Measurements from ENCODE around the gene HPCA.

DNA sequence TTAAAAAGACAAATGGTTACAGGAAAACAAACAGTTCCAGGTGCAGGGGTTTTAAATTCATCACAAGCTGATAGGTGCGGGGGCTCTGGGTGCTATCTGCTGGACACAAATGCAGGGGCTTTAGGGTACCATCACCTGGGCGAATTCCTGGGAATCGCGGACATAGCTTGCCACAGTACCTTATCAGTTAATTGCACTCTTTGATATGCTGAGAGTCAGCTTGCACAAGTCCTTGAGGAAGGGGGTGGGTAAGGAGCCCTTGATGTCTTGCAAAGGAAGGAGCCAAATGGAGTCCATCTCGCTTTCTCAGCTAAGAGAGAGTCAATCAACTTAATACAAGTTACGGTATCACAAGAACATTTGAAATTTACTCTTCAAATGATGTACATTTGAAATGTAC is 40.3 kb downstream of the HPCA start:
- TF ChIP-seq POLR2A (IDR thresholded peaks at IDR 0.05) (no peak), EP300 (IDR thresholded peaks at IDR 0.05; ENCODE audit: low read depth) (no peak)
- TF ChIP-seq, protein P1, sequence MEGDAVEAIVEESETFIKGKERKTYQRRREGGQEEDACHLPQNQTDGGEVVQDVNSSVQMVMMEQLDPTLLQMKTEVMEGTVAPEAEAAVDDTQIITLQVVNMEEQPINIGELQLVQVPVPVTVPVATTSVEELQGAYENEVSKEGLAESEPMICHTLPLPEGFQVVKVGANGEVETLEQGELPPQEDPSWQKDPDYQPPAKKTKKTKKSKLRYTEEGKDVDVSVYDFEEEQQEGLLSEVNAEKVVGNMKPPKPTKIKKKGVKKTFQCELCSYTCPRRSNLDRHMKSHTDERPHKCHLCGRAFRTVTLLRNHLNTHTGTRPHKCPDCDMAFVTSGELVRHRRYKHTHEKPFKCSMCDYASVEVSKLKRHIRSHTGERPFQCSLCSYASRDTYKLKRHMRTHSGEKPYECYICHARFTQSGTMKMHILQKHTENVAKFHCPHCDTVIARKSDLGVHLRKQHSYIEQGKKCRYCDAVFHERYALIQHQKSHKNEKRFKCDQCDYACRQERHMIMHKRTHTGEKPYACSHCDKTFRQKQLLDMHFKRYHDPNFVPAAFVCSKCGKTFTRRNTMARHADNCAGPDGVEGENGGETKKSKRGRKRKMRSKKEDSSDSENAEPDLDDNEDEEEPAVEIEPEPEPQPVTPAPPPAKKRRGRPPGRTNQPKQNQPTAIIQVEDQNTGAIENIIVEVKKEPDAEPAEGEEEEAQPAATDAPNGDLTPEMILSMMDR (IDR thresholded peaks at IDR 0.05) = no peak
